ENCODE results near the gene LSM5.

DNA sequence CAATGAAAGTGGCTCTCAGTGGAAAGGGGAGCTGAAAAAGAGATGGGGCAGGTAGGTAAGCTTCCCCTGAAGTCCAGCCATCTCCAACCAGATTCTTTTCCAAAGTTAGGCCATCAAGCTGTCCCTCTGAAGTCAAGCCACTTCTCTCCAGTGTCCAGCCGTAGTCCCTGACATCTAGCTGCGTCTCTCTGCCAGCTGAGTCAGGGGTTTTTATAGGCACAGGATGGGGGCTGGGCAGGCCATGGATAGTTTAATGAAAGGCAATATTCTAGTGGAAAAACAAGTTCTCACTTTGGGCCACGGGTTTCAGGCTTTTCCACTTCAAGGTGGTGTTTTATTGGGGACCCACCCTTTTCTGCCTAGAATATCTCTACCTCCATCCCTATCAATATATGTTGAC, 41.9 kb upstream of the LSM5 start:
- TF ChIP-seq, protein P1, sequence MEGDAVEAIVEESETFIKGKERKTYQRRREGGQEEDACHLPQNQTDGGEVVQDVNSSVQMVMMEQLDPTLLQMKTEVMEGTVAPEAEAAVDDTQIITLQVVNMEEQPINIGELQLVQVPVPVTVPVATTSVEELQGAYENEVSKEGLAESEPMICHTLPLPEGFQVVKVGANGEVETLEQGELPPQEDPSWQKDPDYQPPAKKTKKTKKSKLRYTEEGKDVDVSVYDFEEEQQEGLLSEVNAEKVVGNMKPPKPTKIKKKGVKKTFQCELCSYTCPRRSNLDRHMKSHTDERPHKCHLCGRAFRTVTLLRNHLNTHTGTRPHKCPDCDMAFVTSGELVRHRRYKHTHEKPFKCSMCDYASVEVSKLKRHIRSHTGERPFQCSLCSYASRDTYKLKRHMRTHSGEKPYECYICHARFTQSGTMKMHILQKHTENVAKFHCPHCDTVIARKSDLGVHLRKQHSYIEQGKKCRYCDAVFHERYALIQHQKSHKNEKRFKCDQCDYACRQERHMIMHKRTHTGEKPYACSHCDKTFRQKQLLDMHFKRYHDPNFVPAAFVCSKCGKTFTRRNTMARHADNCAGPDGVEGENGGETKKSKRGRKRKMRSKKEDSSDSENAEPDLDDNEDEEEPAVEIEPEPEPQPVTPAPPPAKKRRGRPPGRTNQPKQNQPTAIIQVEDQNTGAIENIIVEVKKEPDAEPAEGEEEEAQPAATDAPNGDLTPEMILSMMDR (conservative IDR thresholded peaks at IDR 0.05; ENCODE audit: low read depth, low read length): no peak
- TF ChIP-seq RFX5 (IDR thresholded peaks at IDR 0.05; ENCODE audit: low read depth, low read length) (no peak), FOS (IDR thresholded peaks at IDR 0.05; ENCODE audit: low read depth, low read length) (no peak), POLR2A (IDR thresholded peaks at IDR 0.05; ENCODE audit: low read depth, low read length) (no peak), RCOR1 (IDR thresholded peaks at IDR 0.05; ENCODE audit: insufficient replicate concordance, low read length) (no peak), SMC3 (IDR thresholded peaks at IDR 0.05; ENCODE audit: low read depth, low read length) (no peak), CEBPB (IDR thresholded peaks at IDR 0.05; ENCODE audit: low read depth, low read length) (no peak)
